Cardiac fibroblast (primary cell): ENCODE results near the gene ZNF414.

Source experiments
- DNase-seq, 2 donors: peaks; one replicate each; pipeline versions ENCODE4 v3.0.0 to v3.0.0-alpha.2; 2010; ENCODE audit warnings: low read depth in 2 of 2
- H3K4me3 ChIP-seq, 2 donors: replicated peaks in 1 of 2; 1 replicate in 1 of 2; 2 replicates in 1 of 2; pipeline ENCODE4 v1.5.1; 2011; ENCODE audit warnings: low read depth in 2 of 2, low read length in 2 of 2, mild to moderate bottlenecking in 2 of 2, moderate library complexity in 1 of 2
- TF ChIP-seq, protein P1 (sequence below): IDR thresholded peaks from one replicate; pipeline ENCODE4 v1.5.1; 2011; ENCODE audit warnings: low read depth, mild to moderate bottlenecking, low read length, inconsistent platforms

Gene ZNF414

DNA sequence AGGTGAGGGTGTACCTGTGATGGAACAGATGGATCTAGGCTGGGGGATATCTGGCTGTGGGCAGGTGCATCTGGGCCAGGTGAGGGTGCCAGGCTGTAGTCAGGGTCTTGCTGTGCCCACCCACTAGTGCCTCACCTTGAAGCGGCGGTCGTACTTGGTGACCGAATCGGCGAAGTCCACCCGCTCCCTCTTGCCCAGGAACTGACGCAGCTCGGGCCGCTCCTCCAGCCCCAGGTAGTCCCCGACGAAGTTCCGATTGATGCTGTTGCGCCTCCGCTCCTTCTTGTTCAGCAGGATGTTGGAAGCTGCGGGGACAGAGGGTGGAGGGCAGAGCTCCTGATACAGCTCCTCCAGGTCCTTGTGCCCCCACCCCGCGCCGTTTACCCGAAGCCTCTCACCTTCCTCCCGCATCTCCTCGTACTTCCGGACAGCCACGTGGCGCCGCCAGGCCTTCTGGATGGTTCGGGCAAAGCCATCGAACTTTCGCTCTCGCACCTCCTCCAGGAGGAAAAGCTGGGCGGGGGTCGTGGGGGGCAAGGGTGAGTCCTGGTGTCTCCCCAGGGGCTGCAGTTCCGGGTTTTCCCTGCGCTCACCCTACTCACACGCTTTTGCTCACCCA lies 16.2 kb upstream of the ZNF414 start:
- TF ChIP-seq, protein P1, sequence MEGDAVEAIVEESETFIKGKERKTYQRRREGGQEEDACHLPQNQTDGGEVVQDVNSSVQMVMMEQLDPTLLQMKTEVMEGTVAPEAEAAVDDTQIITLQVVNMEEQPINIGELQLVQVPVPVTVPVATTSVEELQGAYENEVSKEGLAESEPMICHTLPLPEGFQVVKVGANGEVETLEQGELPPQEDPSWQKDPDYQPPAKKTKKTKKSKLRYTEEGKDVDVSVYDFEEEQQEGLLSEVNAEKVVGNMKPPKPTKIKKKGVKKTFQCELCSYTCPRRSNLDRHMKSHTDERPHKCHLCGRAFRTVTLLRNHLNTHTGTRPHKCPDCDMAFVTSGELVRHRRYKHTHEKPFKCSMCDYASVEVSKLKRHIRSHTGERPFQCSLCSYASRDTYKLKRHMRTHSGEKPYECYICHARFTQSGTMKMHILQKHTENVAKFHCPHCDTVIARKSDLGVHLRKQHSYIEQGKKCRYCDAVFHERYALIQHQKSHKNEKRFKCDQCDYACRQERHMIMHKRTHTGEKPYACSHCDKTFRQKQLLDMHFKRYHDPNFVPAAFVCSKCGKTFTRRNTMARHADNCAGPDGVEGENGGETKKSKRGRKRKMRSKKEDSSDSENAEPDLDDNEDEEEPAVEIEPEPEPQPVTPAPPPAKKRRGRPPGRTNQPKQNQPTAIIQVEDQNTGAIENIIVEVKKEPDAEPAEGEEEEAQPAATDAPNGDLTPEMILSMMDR = no peak
- no peak for DNase-seq
- no peak overlapping the region for H3K4me3 ChIP-seq

DNA sequence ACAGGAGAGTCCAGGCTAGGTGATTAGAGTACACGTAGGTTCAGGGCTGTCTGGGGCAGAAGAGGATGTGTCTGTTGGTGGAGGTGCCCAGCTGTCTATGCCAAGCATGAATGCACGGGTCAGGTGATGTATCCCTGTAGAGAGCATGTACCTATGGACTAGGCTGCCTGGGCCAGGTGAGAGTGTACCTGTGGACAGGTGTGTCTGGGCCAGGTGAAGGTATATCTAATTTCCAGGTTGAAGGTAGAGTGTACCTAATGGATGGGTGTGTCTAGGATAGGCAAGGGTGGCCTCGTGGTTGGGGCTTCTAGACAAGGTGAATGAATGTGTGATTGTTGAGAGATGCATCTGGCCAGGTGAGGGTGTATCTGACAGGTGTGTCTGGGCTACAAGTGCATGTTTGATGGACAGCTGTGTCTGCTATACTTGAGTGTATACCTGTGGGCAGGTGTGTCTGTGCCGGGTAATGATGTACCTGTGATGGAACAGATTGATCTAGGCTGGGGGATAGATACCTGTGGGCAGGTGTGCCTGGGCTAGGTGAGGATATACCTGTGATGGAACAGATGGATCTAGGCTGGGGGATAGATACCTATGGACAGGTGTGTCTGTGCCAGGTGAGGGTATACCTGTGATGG lies 15.5 kb upstream of the ZNF414 start:
- TF ChIP-seq, protein P1 = no peak
- DNase-seq = no peak
- no peak overlapping the region for H3K4me3 ChIP-seq

DNA sequence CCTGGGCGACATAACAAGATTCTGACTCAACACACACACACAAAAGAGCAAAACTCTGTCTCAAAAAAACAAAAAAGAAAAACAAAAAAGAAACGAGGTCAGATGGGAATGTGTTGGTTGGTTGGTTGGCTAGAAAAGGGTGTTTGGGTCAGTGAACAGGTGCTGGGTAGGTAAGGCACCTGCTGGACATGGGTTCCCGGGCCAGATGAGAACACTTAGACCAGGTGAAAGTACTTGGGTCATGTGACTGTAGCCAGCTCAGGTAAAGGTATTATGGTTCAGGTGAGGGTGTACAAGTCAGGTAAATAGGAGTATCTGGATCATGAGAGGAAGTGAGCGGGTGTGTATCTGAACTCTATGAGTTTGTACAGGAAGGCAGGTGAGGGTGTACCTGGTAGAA lies 14.5 kb upstream of the ZNF414 start:
- no peak overlapping the region for H3K4me3 ChIP-seq
- peak in 1 of 2 donors; percentile 25 for DNase-seq
- TF ChIP-seq, protein P1 = no peak

DNA sequence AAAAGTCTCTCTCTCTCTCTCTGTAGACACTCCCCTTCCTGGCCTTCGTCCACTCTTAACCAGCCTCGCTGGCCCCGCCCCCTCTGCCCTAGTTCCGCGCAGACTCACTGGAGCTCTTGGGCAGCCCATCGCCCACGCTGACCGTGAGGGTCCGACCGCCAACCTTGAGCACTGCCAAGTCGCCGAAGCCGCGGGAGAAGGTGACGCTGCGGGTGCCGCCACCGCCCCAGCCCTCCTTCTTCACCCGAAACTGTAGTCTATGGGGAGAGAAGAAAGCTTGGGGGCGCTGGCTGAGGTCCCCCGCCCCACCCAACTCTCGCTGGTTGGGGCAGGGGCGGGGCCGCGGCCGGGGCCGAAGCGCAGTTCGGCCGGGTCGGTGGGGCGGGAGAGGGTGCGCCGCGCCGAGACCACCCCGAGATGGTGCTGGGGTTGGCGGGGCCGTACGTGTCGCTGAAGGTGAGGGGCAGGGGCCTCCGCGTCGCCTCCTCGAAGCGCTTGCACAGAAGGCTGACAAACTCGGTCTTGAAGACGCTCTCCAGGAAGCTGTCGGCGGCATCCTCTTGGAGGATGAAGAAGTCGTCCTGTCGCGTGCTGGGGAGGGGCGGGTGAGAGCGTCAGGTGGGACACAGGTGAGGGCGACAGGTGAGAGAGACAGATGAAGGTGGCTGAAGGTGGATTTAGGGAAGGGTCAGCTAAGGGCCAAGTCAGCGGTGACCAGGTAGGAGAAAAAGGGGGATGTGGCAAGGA lies 12.6 kb upstream of the ZNF414 start:
- H3K4me3 ChIP-seq = peak overlapping the region; percentile 90 to 94
- TF ChIP-seq, protein P1 = no peak
- DNase-seq = peak; percentile 94

DNA sequence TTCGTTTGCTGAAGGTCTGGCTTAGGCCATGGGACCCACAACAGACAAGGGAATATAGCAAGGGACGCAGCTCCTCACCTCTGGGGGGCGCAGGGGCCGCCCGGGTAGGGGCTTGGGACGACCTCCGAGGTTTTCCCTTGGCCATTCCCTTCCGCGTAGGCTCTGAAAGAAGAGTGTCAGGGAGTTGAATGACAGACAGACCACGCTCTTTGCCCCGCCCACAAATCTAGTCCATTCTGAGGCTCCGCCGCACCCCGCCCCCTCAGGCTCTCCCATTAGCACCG lies 11.4 kb upstream of the ZNF414 start:
- TF ChIP-seq, protein P1 = no peak
- peak overlapping the region; percentile 48 to 52 for H3K4me3 ChIP-seq
- DNase-seq = no peak

DNA sequence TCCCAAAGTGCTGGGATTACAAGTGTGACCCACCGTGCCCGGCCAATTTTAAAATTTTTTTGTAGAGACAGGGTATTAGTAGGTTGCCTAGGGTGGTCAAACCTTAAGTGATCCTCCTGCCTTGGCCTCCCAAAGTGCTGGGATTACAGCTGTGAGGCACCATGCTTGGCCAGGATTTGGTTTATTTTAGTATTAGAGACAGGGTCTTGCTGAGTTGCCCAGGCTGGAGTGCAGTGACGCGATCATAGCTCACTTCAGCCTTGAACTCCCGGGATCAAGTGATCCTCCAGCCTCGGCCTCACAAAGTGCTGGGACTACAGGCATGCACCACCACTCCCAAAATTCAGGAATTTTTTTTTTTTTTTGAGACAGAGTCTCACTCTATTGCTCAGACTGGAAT lies 5.4 kb upstream of the ZNF414 start:
- TF ChIP-seq, protein P1 = no peak
- no peak for DNase-seq
- no peak overlapping the region for H3K4me3 ChIP-seq
